Stomach (tissue), 4 donors: ENCODE results near the gene ODAPH.

Source experiments
- CTCF ChIP-seq, 7 experiments: fragments of 450-650 bp in 4 of 7; fragments of 200-600 bp in 3 of 7; sonication (generic) in 3 of 7; IDR thresholded peaks; one replicate each; pipeline ENCODE4 v1.5.1; 2016 to 2019; ENCODE audit warnings: antibody characterized with exemption in 7 of 7, control low read depth in 2 of 7, mild to moderate bottlenecking in 1 of 7
- POLR2AphosphoS5 ChIP-seq, 3 donors: sonication (generic); formaldehyde crosslinking; IDR thresholded peaks; one replicate each; pipeline ENCODE4 v1.6.1; 2016; ENCODE audit warnings: antibody characterized with exemption in 3 of 3

DNA sequence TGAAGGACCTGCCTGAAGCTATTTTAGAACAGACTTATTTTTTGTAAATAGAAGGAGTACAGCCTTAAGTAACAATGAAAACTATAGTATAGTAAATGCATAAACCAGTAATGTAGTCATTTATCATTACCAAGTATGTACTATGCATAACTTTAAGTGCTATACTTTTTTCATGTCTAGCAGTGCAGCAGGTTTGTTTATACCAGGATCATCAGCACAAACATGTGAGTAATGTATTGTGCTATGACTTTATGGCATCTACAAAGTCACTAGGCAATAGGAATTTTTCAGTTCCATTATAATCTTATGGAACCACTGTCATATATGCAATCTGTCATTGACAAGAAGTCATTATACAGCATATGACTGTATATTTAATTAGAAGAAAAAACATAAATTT, 3.4 kb upstream of the ODAPH start:
- TF ChIP-seq CTCF (IDR thresholded peaks at IDR 0.05) (no peak), POLR2AphosphoS5 (IDR thresholded peaks at IDR 0.05) (no peak)
